Activated B cell treated with CpG ODN at 0.5 μM for 24 hours (primary cell): ENCODE results near the gene LRRC10B. TPM values are rescaled to one million over a fixed set of nuclear protein-coding genes. Genes with fewer than 3 reads are reported as not detected.

Experiments used
- ATAC-seq: fragments of 200-7000 bp; cut with Tn5 transposase; one replicate; pipeline ENCODE4 v1.10.0; 2021; ENCODE audit warnings: low read depth, mild to moderate bottlenecking, moderate library complexity
- CTCF ChIA-PET: fragments of 350-600 bp; sonication (Branson Sonifier 250); formaldehyde crosslinking; loops from one replicate; lab custom pipeline; 2021; ENCODE audit warnings: antibody characterized with exemption; lab: Charles Lee
- POLR2A ChIA-PET: fragments of 350-600 bp; sonication (Branson Sonifier 250); formaldehyde crosslinking; loops from one replicate; lab custom pipeline; 2021; ENCODE audit warnings: antibody characterized with exemption; lab: Charles Lee
- DNase-seq: peaks from one replicate; pipeline ENCODE4 v3.0.0; 2022
- H3K27ac Mint-ChIP-seq: one replicate; pipeline ENCODE4 v1.8.0; 2020; ENCODE audit warnings: mixed read lengths
- H3K27me3 Mint-ChIP-seq: one replicate; pipeline ENCODE4 v1.8.0; 2021; ENCODE audit warnings: mixed read lengths
- H3K36me3 Mint-ChIP-seq: one replicate; pipeline ENCODE4 v1.8.0; 2021; ENCODE audit warnings: low read depth, mixed read lengths
- H3K4me1 Mint-ChIP-seq: one replicate; pipeline ENCODE4 v1.8.0; 2021; ENCODE audit warnings: mixed read lengths
- H3K4me3 Mint-ChIP-seq: one replicate; pipeline ENCODE4 v1.8.0; 2020; ENCODE audit warnings: mild to moderate bottlenecking, mixed read lengths
- H3K9me3 Mint-ChIP-seq: one replicate; pipeline ENCODE4 v1.8.0; 2020; ENCODE audit warnings: mixed read lengths
- intact Hi-C: fragments of 100-400 bp; cut with micrococcal nuclease; formaldehyde crosslinking; loops from one replicate; pipeline ENCODE4 v1.15.1; 2024
- total RNA-seq: library from RNA; stranded (reverse); gene quantifications from 2 replicates; pipeline ENCODE4 v1.2.3, GENCODE V29; 2022
- TF ChIP-seq, protein P1 (sequence below): fragments of 200-600 bp; IDR thresholded peaks from one replicate; pipeline ENCODE4 v1.8.0; 2022; ENCODE audit warnings: antibody characterized with exemption, mild to moderate bottlenecking

LRRC10B gene
- total RNA-seq, 1 donor from 2014 or later, result not detected

DNA sequence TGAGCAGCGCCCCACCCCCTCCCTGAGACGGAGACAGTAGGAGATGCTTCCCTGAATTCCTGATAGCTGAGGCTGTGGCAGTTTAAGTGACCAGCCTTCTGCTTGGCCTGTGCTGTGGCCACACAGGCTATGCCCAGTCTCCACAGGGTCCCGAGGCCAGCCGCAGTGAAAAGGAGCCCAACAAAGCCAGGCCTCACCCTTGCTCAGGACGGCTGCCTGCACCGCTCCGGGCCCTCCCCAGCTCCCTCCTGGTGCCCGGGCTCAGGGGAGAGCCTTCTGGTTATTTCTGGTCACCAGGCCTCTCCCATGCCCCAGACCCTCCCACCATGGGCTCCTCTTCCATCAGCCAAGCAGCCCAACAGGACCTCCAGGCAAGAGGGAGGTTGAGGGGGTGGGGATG lies 28.8 kb downstream of the LRRC10B start:
- no peak for ATAC-seq
- H3K4me3 Mint-ChIP-seq, result no peak overlapping the region
- intact Hi-C loops, result no loop called here
- ChIA-PET POLR2A (no interaction called here), CTCF (no interaction called here)
- H3K27ac Mint-ChIP-seq, result no peak overlapping the region
- DNase-seq, result no peak
- H3K4me1 Mint-ChIP-seq, result peaks cover 6% of the 10 kb centered on the region
- no peaks in the 10 kb centered on the region for H3K36me3 Mint-ChIP-seq
- TF ChIP-seq, protein P1, sequence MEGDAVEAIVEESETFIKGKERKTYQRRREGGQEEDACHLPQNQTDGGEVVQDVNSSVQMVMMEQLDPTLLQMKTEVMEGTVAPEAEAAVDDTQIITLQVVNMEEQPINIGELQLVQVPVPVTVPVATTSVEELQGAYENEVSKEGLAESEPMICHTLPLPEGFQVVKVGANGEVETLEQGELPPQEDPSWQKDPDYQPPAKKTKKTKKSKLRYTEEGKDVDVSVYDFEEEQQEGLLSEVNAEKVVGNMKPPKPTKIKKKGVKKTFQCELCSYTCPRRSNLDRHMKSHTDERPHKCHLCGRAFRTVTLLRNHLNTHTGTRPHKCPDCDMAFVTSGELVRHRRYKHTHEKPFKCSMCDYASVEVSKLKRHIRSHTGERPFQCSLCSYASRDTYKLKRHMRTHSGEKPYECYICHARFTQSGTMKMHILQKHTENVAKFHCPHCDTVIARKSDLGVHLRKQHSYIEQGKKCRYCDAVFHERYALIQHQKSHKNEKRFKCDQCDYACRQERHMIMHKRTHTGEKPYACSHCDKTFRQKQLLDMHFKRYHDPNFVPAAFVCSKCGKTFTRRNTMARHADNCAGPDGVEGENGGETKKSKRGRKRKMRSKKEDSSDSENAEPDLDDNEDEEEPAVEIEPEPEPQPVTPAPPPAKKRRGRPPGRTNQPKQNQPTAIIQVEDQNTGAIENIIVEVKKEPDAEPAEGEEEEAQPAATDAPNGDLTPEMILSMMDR, result no peak
- no peaks in the 10 kb centered on the region for H3K9me3 Mint-ChIP-seq
- H3K27me3 Mint-ChIP-seq, result peaks cover 10% of the 10 kb centered on the region

DNA sequence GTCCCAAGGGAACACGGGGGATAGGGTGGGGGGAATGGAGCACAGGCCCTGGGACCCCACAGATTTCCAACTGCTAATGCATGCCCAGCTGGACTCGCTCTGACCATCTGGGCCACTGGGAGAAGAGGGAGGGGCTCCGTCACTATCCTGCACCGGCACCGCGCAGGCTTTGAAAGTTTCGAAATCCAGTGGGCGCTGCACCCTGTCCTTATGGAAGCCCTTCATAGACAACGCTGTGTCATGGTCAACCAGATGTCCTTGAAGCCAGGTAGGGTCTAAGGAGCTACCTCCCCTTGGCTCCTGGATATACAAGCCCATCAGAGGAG lies 30.1 kb downstream of the LRRC10B start:
- DNase-seq (no peak), ATAC-seq (no peak)
- intact Hi-C loops, result no loop called here
- ChIA-PET POLR2A (no interaction called here), CTCF (no interaction called here)
- no peak overlapping the region for H3K4me3 Mint-ChIP-seq
- H3K27ac Mint-ChIP-seq, result no peak overlapping the region
- TF ChIP-seq, protein P1, result no peak
- H3K36me3 Mint-ChIP-seq, result no peaks in the 10 kb centered on the region
- H3K9me3 Mint-ChIP-seq, result no peaks in the 10 kb centered on the region
- peaks cover 6% of the 10 kb centered on the region for H3K4me1 Mint-ChIP-seq
- H3K27me3 Mint-ChIP-seq, result peaks cover 11% of the 10 kb centered on the region

DNA sequence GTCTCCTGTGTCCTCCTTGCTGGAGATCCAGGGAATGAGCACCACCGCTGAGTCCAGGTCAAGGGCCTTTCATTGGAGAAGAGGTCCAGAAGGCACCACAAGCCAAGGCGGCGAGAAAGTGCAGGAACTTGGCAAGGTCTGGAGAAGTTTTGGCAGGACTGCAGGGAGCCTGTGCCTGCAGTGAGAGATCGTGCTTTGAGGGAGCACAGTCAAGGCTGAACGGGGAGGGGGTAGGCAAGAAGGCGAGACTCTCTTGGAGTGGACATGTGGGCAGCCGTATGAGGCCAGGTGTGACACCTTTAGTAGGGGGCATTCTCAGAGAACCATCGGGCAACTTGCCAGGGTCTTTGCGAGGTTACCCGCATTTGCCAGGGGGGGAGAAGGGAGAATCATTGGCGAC lies 30.5 kb downstream of the LRRC10B start:
- ChIA-PET POLR2A (no interaction called here), CTCF (no interaction called here)
- Mint-ChIP-seq H3K4me3 (no peak overlapping the region), H3K9me3 (no peaks in the 10 kb centered on the region), H3K27me3 (peaks cover 11% of the 10 kb centered on the region), H3K36me3 (no peaks in the 10 kb centered on the region), H3K4me1 (peaks cover 6% of the 10 kb centered on the region), H3K27ac (no peak overlapping the region)
- intact Hi-C loops, result no loop called here
- TF ChIP-seq, protein P1, result no peak
- DNase-seq (no peak), ATAC-seq (no peak)

- intact Hi-C loops, result no loop called here
- ChIA-PET CTCF (no interaction called here), POLR2A (no interaction called here)
- DNase-seq (no peak), ATAC-seq (no peak)
- Mint-ChIP-seq H3K36me3 (no peaks in the 10 kb centered on the region), H3K4me3 (no peak overlapping the region), H3K4me1 (peaks cover 6% of the 10 kb centered on the region), H3K27ac (no peak overlapping the region), H3K9me3 (no peaks in the 10 kb centered on the region), H3K27me3 (peaks cover 13% of the 10 kb centered on the region)
- TF ChIP-seq, protein P1, result no peak
Observed at GRCh38 chr11:61539831-61540357, 31.3 kb downstream of the LRRC10B start.

- Mint-ChIP-seq H3K27me3 (peaks cover 14% of the 10 kb centered on the region), H3K36me3 (no peaks in the 10 kb centered on the region), H3K27ac (no peak overlapping the region), H3K4me3 (no peak overlapping the region), H3K4me1 (peaks cover 6% of the 10 kb centered on the region), H3K9me3 (no peaks in the 10 kb centered on the region)
- TF ChIP-seq, protein P1, result no peak
- intact Hi-C loops, result no loop called here
- ATAC-seq, result no peak
- ChIA-PET CTCF (interaction anchor here (0.6 kb wide), 1 partner anchor 1326 kb away, joined by 3 read pairs; no protein-coding TSS in a partner anchor), POLR2A (interaction anchor here (0.6 kb wide), 1 partner anchor 165 kb away, joined by 4 read pairs; no protein-coding TSS in a partner anchor)
- DNase-seq, result no peak
Observed at GRCh38 chr11:61540528-61540927, 32.0 kb downstream of the LRRC10B start.
